Neural cell (in vitro differentiated cells): ENCODE results near the gene ZBTB32. TPM values are rescaled to one million over a fixed set of nuclear protein-coding genes. Genes with fewer than 3 reads are reported as not detected.

ENCODE experiments used
- H2AFZ ChIP-seq: fragments of 200-600, 300-800 bp; sonication (generic), shearing (Covaris generic); 2 replicates; pipeline ENCODE4 v1.6.0; 2014; ENCODE audit warnings: low read depth, mild to moderate bottlenecking, antibody characterized with exemption, low read length, moderate library complexity
- H3F3A ChIP-seq: fragments of 200-600 bp; shearing (Covaris generic); 2 replicates; pipeline ENCODE4 v1.6.1; 2016; ENCODE audit warnings: mild to moderate bottlenecking, moderate library complexity, mixed read lengths, antibody characterized with exemption, low read length; ENCODE audit not compliant: insufficient read depth, poor library complexity, severe bottlenecking
- H3K27ac ChIP-seq: fragments of 200-600, 300-800 bp; sonication (generic), shearing (Covaris generic); 2 replicates; pipeline ENCODE4 v1.5.1; 2014; ENCODE audit warnings: mild to moderate bottlenecking, low read length, moderate library complexity
- H3K27me3 ChIP-seq: fragments of 300-800, 200-600 bp; sonication (generic), shearing (Covaris generic); 2 replicates; pipeline ENCODE4 v1.6.0; 2014; ENCODE audit warnings: mild to moderate bottlenecking, low read depth, low read length, moderate library complexity; ENCODE audit not compliant: insufficient read depth
- H3K36me3 ChIP-seq: fragments of 300-800, 200-600 bp; sonication (generic), shearing (Covaris generic); 2 replicates; pipeline ENCODE4 v1.5.1; 2014; ENCODE audit warnings: mild to moderate bottlenecking, antibody characterized with exemption, low read length, moderate library complexity; ENCODE audit not compliant: insufficient read depth
- H3K4me2 ChIP-seq: fragments of 300-800, 200-600 bp; sonication (generic), shearing (Covaris generic); 2 replicates; pipeline ENCODE4 v1.6.0; 2014; ENCODE audit warnings: mild to moderate bottlenecking, low read length
- H3K4me3 ChIP-seq: fragments of 300-800, 200-600 bp; sonication (generic), shearing (Covaris generic); 2 replicates; pipeline ENCODE4 v1.5.1; 2014; ENCODE audit warnings: mild to moderate bottlenecking, low read length, moderate library complexity
- H3K79me2 ChIP-seq: fragments of 200-600 bp; shearing (Covaris generic); replicated peaks from 2 replicates; pipeline ENCODE4 v1.6.0; 2014; ENCODE audit warnings: mild to moderate bottlenecking, low read length, moderate library complexity; ENCODE audit not compliant: insufficient read depth
- H3K9ac ChIP-seq: fragments of 300-800, 200-600 bp; sonication (generic), shearing (Covaris generic); 2 replicates; pipeline ENCODE4 v1.6.1; 2016; ENCODE audit warnings: mild to moderate bottlenecking, low read length, mixed read lengths
- H3K9me2 ChIP-seq: fragments of 200-600 bp; shearing (Covaris generic); 2 replicates; pipeline ENCODE4 v1.6.1; 2016; ENCODE audit warnings: mild to moderate bottlenecking, low read length, mixed read lengths; ENCODE audit not compliant: insufficient read depth
- H3K9me3 ChIP-seq: fragments of 200-600, 300-800 bp; sonication (generic), shearing (Covaris generic); 2 replicates; pipeline ENCODE4 v1.6.1; 2016; ENCODE audit warnings: mild to moderate bottlenecking, mixed run types, low read length, moderate library complexity, mixed read lengths
- H4K20me1 ChIP-seq: fragments of 200-600 bp; shearing (Covaris generic); 2 replicates; pipeline ENCODE4 v1.6.1; 2016; ENCODE audit warnings: mild to moderate bottlenecking, mixed run types; ENCODE audit not compliant: insufficient read depth
- CTCF ChIP-seq: fragments of 450-650 bp; IDR thresholded peaks from 2 replicates; pipeline ENCODE4 v1.5.1; 2014; ENCODE audit warnings: antibody characterized with exemption, mild to moderate bottlenecking, moderate library complexity; ENCODE audit not compliant: poor library complexity, severe bottlenecking
- EP300 ChIP-seq: fragments of 450-650 bp; conservative IDR thresholded peaks from 2 replicates; pipeline ENCODE4 v1.6.1; 2014; ENCODE audit warnings: antibody characterized with exemption, mild to moderate bottlenecking, moderate library complexity; ENCODE audit not compliant: poor library complexity, severe bottlenecking
- EZH2 ChIP-seq: fragments of 200-600, 300-800 bp; shearing (Covaris generic), sonication (generic); IDR thresholded peaks from 2 replicates; pipeline ENCODE4 v1.6.1; 2014; ENCODE audit warnings: antibody characterized with exemption, low read length, borderline replicate concordance, mild to moderate bottlenecking; ENCODE audit not compliant: insufficient read depth, poor library complexity, severe bottlenecking
- MXI1 ChIP-seq: fragments of 450-650 bp; conservative IDR thresholded peaks from 2 replicates; pipeline ENCODE4 v1.6.1; 2014; ENCODE audit warnings: antibody characterized with exemption, mild to moderate bottlenecking; ENCODE audit not compliant: poor library complexity, severe bottlenecking
- POLR2AphosphoS5 ChIP-seq: IDR thresholded peaks from 2 replicates; pipeline ENCODE4 v1.6.1; 2012
- RAD21 ChIP-seq: fragments of 450-650 bp; conservative IDR thresholded peaks from 2 replicates; pipeline ENCODE4 v1.6.1; 2014; ENCODE audit warnings: antibody characterized with exemption, mild to moderate bottlenecking, moderate library complexity
- REST ChIP-seq: IDR thresholded peaks from 2 replicates; pipeline ENCODE4 v1.6.1; 2012; ENCODE audit warnings: borderline replicate concordance
- SMC3 ChIP-seq: fragments of 450-650 bp; conservative IDR thresholded peaks from 2 replicates; pipeline ENCODE4 v1.6.1; 2014; ENCODE audit warnings: antibody characterized with exemption, mild to moderate bottlenecking, moderate library complexity; ENCODE audit not compliant: poor library complexity
- TAF1 ChIP-seq: IDR thresholded peaks from 2 replicates; pipeline ENCODE4 v1.6.1; 2012; ENCODE audit warnings: low read depth
- polyA plus RNA-seq: library from polyadenylated mRNA; depleted of rRNA; stranded (reverse); fragments of >200 nt; gene quantifications from 2 replicates; pipeline ENCODE4 v1.2.3, GENCODE V29; 2014

Gene ZBTB32
- polyA plus RNA-seq, 1 donor from 2014 or later, result not detected

DNA sequence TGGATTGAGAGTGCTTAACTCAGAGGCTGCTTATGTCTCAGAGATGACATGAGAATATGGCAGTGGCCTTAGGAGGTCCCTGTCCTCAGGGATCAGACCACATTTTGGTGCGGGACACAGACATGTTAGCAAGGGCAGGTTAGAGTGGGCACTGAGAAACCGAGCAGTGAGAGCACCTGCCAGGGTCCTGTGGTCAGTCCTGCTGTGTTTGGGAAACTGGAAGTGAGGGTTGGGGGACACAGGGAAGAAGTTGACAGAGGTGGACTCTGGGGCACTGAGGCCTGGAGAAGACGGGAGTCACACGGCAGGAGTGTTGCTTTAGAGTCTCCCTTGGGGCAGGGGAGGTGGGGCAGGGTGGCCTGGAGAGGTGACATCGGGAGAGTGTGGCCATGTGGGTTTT is 30.5 kb downstream of the ZBTB32 start:
- H3K4me3 ChIP-seq, result no peak overlapping the region
- no peaks in the 10 kb centered on the region for H3K9me3 ChIP-seq
- TF ChIP-seq EP300 (no peak), POLR2AphosphoS5 (no peak), RAD21 (no peak), EZH2 (no peak), REST (no peak), CTCF (no peak), TAF1 (no peak), MXI1 (no peak), SMC3 (no peak)
- no peaks in the 10 kb centered on the region for H4K20me1 ChIP-seq
- H3K4me2 ChIP-seq, result no peak overlapping the region
- no peak overlapping the region for H3K27ac ChIP-seq
- no peaks in the 10 kb centered on the region for H3F3A ChIP-seq
- no peaks in the 10 kb centered on the region for H3K27me3 ChIP-seq
- no peaks in the 10 kb centered on the region for H3K9me2 ChIP-seq
- no peak overlapping the region for H2AFZ ChIP-seq
- no peaks in the 10 kb centered on the region for H3K79me2 ChIP-seq
- H3K36me3 ChIP-seq, result no peaks in the 10 kb centered on the region
- H3K9ac ChIP-seq, result no peak overlapping the region

- no peak overlapping the region for H3K4me2 ChIP-seq
- no peak overlapping the region for H2AFZ ChIP-seq
- H3K4me3 ChIP-seq, result no peak overlapping the region
- no peak overlapping the region for H3K27ac ChIP-seq
- H4K20me1 ChIP-seq, result no peaks in the 10 kb centered on the region
- no peaks in the 10 kb centered on the region for H3K36me3 ChIP-seq
- no peaks in the 10 kb centered on the region for H3F3A ChIP-seq
- H3K9me2 ChIP-seq, result no peaks in the 10 kb centered on the region
- H3K79me2 ChIP-seq, result no peaks in the 10 kb centered on the region
- H3K9ac ChIP-seq, result no peak overlapping the region
- H3K27me3 ChIP-seq, result no peaks in the 10 kb centered on the region
- H3K9me3 ChIP-seq, result no peaks in the 10 kb centered on the region
- TF ChIP-seq REST (no peak), POLR2AphosphoS5 (no peak), SMC3 (no peak), TAF1 (no peak), CTCF (no peak), MXI1 (no peak), RAD21 (no peak), EP300 (no peak), EZH2 (no peak)
These were observed 32.8 kb downstream of the ZBTB32 start for GRCh38 chr19:35736913-35737886.
